ENCODE measurements around the gene OR8B12. TPM values are rescaled to one million over a fixed set of nuclear protein-coding genes. Genes with fewer than 3 reads are reported as not detected.

The OR8B12 gene
- total RNA-seq, 1 donor from 2014 or later: not detected

DNA sequence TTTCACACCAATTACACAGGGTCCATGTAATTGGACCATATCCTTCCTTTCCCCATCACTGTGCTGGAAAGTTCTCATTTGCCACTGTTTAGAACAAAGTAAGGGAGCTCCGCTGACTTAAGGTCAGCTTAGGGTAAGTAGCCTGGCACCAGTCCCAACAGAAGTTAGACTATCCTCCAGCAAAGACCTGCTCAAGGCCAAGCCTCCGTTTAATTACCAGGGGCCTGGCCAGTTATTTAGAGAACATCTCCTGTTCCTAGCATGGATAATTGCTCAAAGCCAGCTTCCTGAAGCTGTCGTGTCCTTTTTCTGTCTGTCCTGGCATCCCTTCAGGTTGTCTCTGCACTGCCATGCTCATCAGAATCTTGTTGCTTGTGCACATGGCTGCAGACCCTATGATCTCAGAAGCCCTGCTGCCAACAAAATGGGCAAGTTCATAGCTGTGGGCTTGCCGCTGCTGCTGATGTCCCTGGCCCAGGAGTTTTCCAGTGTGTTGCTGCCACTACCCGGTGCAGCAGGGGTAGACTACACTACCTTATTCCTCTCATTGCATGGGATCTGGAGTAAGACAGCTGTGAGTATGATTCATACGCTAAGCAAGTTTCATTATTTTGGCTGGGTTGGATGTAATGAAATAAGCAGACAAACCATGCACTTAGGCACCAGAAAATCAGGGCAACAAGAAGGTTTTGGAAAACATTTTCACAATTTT, 34.4 kb upstream of the OR8B12 start:
- no peak overlapping the region for H3K9ac ChIP-seq (ENCODE audit: low read depth in 1 of 3, low read length in 3 of 3)
- H3K4me1 ChIP-seq (ENCODE audit: control insufficient read depth in 3 of 3, insufficient read depth in 3 of 3, low read length in 3 of 3): peaks cover 0 to 6% (median 0%) of the 10 kb centered on the region in 3 donors
- H3K27ac ChIP-seq (ENCODE audit: low read depth, low read length): no peak overlapping the region
- H3K27me3 ChIP-seq (ENCODE audit: control insufficient read depth in 3 of 3, insufficient read depth in 3 of 3, low read length in 3 of 3): no peaks in the 10 kb centered on the region
- H3K4me3 ChIP-seq (ENCODE audit: low read length in 3 of 3): no peak overlapping the region
- peaks cover 0 to 3% (median 0%) of the 10 kb centered on the region in 3 donors for H3K9me3 ChIP-seq (ENCODE audit: control insufficient read depth in 3 of 3, low read length in 3 of 3)
- no peaks in the 10 kb centered on the region for H3K36me3 ChIP-seq (ENCODE audit: control insufficient read depth in 3 of 3, insufficient read depth in 3 of 3, low read length in 3 of 3)

DNA sequence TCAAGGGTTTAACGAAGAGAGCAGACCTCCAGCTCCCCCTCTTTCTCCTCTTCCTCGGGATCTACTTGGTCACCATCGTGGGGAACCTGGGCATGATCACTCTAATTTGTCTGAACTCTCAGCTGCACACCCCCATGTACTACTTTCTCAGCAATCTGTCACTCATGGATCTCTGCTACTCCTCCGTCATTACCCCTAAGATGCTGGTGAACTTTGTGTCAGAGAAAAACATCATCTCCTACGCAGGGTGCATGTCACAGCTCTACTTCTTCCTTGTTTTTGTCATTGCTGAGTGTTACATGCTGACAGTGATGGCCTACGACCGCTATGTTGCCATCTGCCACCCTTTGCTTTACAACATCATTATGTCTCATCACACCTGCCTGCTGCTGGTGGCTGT, 26.7 kb upstream of the OR8B12 start:
- H3K9me3 ChIP-seq (ENCODE audit: control insufficient read depth in 3 of 3, low read length in 3 of 3): peaks cover 0 to 3% (median 0%) of the 10 kb centered on the region in 3 donors
- H3K27ac ChIP-seq (ENCODE audit: low read depth, low read length): no peak overlapping the region
- H3K9ac ChIP-seq (ENCODE audit: low read depth in 1 of 3, low read length in 3 of 3): no peak overlapping the region
- H3K4me1 ChIP-seq (ENCODE audit: control insufficient read depth in 3 of 3, insufficient read depth in 3 of 3, low read length in 3 of 3): no peaks in the 10 kb centered on the region
- peaks cover 0 to 3% (median 0%) of the 10 kb centered on the region in 3 donors for H3K27me3 ChIP-seq (ENCODE audit: control insufficient read depth in 3 of 3, insufficient read depth in 3 of 3, low read length in 3 of 3)
- no peak overlapping the region for H3K4me3 ChIP-seq (ENCODE audit: low read length in 3 of 3)
- H3K36me3 ChIP-seq (ENCODE audit: control insufficient read depth in 3 of 3, insufficient read depth in 3 of 3, low read length in 3 of 3): no peaks in the 10 kb centered on the region

DNA sequence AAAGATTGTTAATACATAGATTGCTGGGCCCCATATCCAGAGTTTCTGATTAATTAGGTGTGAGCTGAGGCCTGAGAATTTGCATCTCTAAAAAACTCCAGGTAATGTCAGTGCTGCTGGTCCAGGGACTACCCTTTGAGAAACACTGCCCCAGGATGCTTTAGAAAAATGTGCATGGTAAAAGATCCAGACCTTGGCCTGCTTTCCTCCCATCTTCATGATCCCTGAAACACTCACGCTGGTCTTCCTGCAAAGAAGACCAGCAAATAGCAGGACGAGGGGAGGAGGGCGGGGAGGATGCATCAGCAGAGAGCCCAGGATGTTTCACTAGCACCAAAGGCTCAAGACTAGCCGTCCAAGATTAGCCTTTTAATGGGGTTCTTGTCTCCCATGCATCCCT, 26.2 kb upstream of the OR8B12 start, which contains the start of gene OR8A1:
TSS of gene OR8A1 (plus strand) at position 301 of the 400 bp plus-strand sequence. CDS start 123 bp downstream, outside the sequence.
- no peak within 1 kb of the TSS for H3K27ac ChIP-seq (ENCODE audit: low read depth, low read length)
- no peak within 1 kb of the TSS for H3K9ac ChIP-seq (ENCODE audit: low read depth in 1 of 3, low read length in 3 of 3)
- H3K9me3 ChIP-seq (ENCODE audit: control insufficient read depth in 3 of 3, low read length in 3 of 3): peaks cover 0 to 3% (median 0%) of the 10 kb centered on the region in 3 donors
- H3K36me3 ChIP-seq (ENCODE audit: control insufficient read depth in 3 of 3, insufficient read depth in 3 of 3, low read length in 3 of 3): no peaks in the 10 kb centered on the region
- H3K4me3 ChIP-seq (ENCODE audit: low read length in 3 of 3): no peak within 1 kb of the TSS
- no peaks in the 10 kb centered on the region for H3K4me1 ChIP-seq (ENCODE audit: control insufficient read depth in 3 of 3, insufficient read depth in 3 of 3, low read length in 3 of 3)
- H3K27me3 ChIP-seq (ENCODE audit: control insufficient read depth in 3 of 3, insufficient read depth in 3 of 3, low read length in 3 of 3): peaks cover 0 to 3% (median 0%) of the 10 kb centered on the region in 3 donors

DNA sequence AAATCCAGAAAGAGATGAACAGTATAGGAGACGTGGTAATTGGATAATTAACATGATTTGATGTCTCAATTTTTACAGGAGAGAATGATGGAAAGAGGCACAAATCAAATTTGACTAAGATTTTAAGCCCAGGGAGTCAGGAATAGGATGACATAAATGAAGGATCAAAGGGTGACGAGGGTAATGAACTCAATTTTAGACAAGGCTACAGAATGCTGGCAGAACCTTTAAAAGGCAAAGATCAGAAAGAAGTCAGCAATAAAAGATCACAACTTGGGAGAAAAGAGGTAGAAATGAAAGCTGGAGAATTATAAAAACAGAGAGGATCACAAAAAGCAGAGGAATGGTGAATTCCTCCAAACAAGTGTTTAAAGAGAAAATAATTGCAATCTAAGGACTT, 13.4 kb upstream of the OR8B12 start:
- H3K9ac ChIP-seq (ENCODE audit: low read depth in 1 of 3, low read length in 3 of 3): no peak overlapping the region
- H3K4me3 ChIP-seq (ENCODE audit: low read length in 3 of 3): no peak overlapping the region
- H3K9me3 ChIP-seq (ENCODE audit: control insufficient read depth in 3 of 3, low read length in 3 of 3): no peaks in the 10 kb centered on the region
- H3K4me1 ChIP-seq (ENCODE audit: control insufficient read depth in 3 of 3, insufficient read depth in 3 of 3, low read length in 3 of 3): no peaks in the 10 kb centered on the region
- H3K27me3 ChIP-seq (ENCODE audit: control insufficient read depth in 3 of 3, insufficient read depth in 3 of 3, low read length in 3 of 3): no peaks in the 10 kb centered on the region
- no peak overlapping the region for H3K27ac ChIP-seq (ENCODE audit: low read depth, low read length)
- H3K36me3 ChIP-seq (ENCODE audit: control insufficient read depth in 3 of 3, insufficient read depth in 3 of 3, low read length in 3 of 3): no peaks in the 10 kb centered on the region

DNA sequence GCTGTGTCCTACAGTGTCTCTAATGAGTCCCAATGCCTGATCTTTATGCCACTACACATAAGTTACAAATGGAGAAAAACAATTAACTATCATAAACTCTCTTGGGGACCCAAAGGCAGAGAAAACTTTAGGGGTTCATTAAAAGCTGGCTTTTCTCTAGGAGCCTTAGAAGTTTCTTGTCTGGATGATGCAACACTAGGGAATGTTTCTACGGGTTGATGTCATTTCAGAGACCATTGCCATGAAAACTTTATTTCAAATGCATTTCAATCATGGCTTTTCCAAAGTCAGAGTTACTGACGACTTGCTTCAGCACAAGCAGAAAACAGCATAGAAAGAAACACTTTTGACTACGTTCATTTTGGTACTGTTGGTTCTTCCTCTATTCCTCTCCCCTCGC, 8.5 kb upstream of the OR8B12 start:
- no peaks in the 10 kb centered on the region for H3K9me3 ChIP-seq (ENCODE audit: control insufficient read depth in 3 of 3, low read length in 3 of 3)
- no peak overlapping the region for H3K4me3 ChIP-seq (ENCODE audit: low read length in 3 of 3)
- no peaks in the 10 kb centered on the region for H3K36me3 ChIP-seq (ENCODE audit: control insufficient read depth in 3 of 3, insufficient read depth in 3 of 3, low read length in 3 of 3)
- no peak overlapping the region for H3K27ac ChIP-seq (ENCODE audit: low read depth, low read length)
- H3K27me3 ChIP-seq (ENCODE audit: control insufficient read depth in 3 of 3, insufficient read depth in 3 of 3, low read length in 3 of 3): no peaks in the 10 kb centered on the region
- no peaks in the 10 kb centered on the region for H3K4me1 ChIP-seq (ENCODE audit: control insufficient read depth in 3 of 3, insufficient read depth in 3 of 3, low read length in 3 of 3)
- H3K9ac ChIP-seq (ENCODE audit: low read depth in 1 of 3, low read length in 3 of 3): no peak overlapping the region

DNA sequence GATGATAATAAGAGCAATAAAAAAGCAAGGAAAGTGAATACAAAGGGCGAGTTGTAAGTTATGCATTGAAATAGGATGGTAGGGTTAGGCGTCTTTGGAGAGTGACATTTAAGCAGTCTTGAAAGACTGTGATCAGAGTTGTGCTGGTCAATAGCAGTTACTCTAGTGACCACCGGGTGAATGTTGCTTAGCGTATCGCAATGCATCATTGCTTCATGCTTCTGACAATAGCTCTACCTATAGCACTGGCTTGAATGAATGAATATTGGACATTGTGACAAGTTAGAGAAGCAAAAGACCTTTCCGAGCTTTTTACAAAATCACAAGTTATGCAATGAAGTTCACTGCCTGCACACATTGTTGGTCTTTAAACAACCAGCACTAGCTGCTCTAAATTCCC, 7.7 kb upstream of the OR8B12 start:
- Histone ChIP-seq H3K4me1 (ENCODE audit: control insufficient read depth in 3 of 3, insufficient read depth in 3 of 3, low read length in 3 of 3) (no peaks in the 10 kb centered on the region), H3K27me3 (ENCODE audit: control insufficient read depth in 3 of 3, insufficient read depth in 3 of 3, low read length in 3 of 3) (no peaks in the 10 kb centered on the region), H3K4me3 (ENCODE audit: low read length in 3 of 3) (no peak overlapping the region), H3K36me3 (ENCODE audit: control insufficient read depth in 3 of 3, insufficient read depth in 3 of 3, low read length in 3 of 3) (no peaks in the 10 kb centered on the region), H3K9ac (ENCODE audit: low read depth in 1 of 3, low read length in 3 of 3) (no peak overlapping the region), H3K9me3 (ENCODE audit: control insufficient read depth in 3 of 3, low read length in 3 of 3) (no peaks in the 10 kb centered on the region), H3K27ac (ENCODE audit: low read depth, low read length) (no peak overlapping the region)

DNA sequence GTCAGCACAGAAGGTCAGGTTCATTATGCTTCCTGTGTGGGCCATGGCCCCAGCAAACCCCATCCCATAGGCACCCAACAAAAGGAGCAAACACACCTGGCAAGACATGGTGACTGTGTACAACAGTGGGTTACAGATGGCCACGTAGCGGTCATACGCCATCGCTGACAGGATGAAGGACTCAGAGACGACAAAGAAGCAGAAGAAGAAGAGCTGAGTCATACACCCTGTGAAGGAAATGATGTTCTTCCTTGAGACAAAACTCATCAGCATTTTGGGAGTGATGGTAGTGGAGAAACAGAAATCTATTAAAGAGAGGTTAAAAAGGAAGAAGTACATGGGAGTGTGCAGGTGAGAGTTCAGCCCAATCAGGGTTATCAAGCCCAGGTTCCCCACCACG, 309 bp downstream of the OR8B12 start:
- no peak overlapping the region for H3K9ac ChIP-seq (ENCODE audit: low read depth in 1 of 3, low read length in 3 of 3)
- no peaks in the 10 kb centered on the region for H3K36me3 ChIP-seq (ENCODE audit: control insufficient read depth in 3 of 3, insufficient read depth in 3 of 3, low read length in 3 of 3)
- H3K4me1 ChIP-seq (ENCODE audit: control insufficient read depth in 3 of 3, insufficient read depth in 3 of 3, low read length in 3 of 3): no peaks in the 10 kb centered on the region
- H3K27ac ChIP-seq (ENCODE audit: low read depth, low read length): no peak overlapping the region
- H3K9me3 ChIP-seq (ENCODE audit: control insufficient read depth in 3 of 3, low read length in 3 of 3): no peaks in the 10 kb centered on the region
- no peak overlapping the region for H3K4me3 ChIP-seq (ENCODE audit: low read length in 3 of 3)
- no peaks in the 10 kb centered on the region for H3K27me3 ChIP-seq (ENCODE audit: control insufficient read depth in 3 of 3, insufficient read depth in 3 of 3, low read length in 3 of 3)

DNA sequence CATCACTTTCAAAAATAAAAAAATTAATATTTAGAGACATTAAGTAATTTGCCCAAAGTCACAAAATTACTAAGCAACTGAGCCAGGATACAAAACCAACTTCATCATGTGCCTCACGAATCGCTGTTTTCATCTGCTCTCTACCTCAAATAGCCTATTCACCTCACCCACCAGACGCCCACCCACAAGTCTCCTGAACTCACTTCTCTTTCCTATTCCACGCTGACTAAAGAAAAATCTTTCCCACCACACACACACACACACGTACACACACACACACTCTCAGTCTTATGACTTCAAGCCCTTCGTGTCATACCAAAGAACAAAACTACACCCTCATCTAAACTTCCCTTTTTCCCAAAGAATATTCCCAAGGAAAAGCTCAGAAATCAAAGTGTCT, 2.2 kb downstream of the OR8B12 start:
- H3K36me3 ChIP-seq (ENCODE audit: control insufficient read depth in 3 of 3, insufficient read depth in 3 of 3, low read length in 3 of 3): no peaks in the 10 kb centered on the region
- H3K4me3 ChIP-seq (ENCODE audit: low read length in 3 of 3): no peak overlapping the region
- peaks cover 0 to 4% (median 0%) of the 10 kb centered on the region in 3 donors for H3K27me3 ChIP-seq (ENCODE audit: control insufficient read depth in 3 of 3, insufficient read depth in 3 of 3, low read length in 3 of 3)
- no peak overlapping the region for H3K9ac ChIP-seq (ENCODE audit: low read depth in 1 of 3, low read length in 3 of 3)
- no peaks in the 10 kb centered on the region for H3K4me1 ChIP-seq (ENCODE audit: control insufficient read depth in 3 of 3, insufficient read depth in 3 of 3, low read length in 3 of 3)
- H3K9me3 ChIP-seq (ENCODE audit: control insufficient read depth in 3 of 3, low read length in 3 of 3): no peaks in the 10 kb centered on the region
- no peak overlapping the region for H3K27ac ChIP-seq (ENCODE audit: low read depth, low read length)

DNA sequence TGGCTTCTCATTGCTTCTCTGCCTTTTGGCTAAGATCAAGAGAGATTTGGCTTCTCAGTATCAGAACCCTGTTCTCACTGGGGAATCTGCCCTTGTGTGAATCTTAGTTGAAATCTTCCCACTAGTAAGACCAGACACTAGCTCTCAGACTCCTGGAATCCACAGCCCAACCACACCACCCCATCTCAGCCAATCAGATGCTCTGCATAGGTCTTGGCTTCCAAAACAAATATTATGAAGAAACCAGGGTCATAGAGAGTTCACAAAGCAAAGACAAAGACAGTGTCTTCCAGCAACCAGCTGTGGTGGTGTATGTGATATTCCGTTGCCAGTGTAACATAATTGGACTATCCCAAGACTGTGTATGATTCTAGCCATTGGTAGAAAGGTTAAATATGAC, 5.4 kb downstream of the OR8B12 start:
- Histone ChIP-seq H3K27me3 (ENCODE audit: control insufficient read depth in 3 of 3, insufficient read depth in 3 of 3, low read length in 3 of 3) (peaks cover 0 to 7% (median 0%) of the 10 kb centered on the region in 3 donors), H3K27ac (ENCODE audit: low read depth, low read length) (no peak overlapping the region)

DNA sequence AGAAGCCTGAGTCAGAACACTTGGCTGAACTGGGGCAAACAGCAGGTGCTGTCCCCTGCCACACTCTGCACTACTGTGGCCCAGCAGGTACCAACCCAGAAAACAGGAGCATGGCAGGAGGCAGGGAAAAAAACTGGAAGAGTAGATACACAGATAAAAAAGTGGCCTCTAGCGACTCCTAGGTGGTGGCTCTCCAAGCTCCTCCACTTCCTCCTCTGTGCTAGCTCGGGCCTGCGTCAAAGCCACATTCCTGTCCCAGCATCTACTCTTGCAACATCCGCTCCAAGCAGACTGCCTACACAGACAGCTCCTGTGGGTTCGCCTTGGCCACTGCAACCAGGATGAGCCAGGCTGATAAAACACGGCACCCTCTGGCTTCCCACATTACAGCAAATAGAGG, 6.9 kb downstream of the OR8B12 start:
- Histone ChIP-seq H3K27ac (ENCODE audit: low read depth, low read length) (no peak overlapping the region), H3K4me1 (ENCODE audit: control insufficient read depth in 3 of 3, insufficient read depth in 3 of 3, low read length in 3 of 3) (no peaks in the 10 kb centered on the region), H3K27me3 (ENCODE audit: control insufficient read depth in 3 of 3, insufficient read depth in 3 of 3, low read length in 3 of 3) (peaks cover 0 to 7% (median 0%) of the 10 kb centered on the region in 3 donors), H3K9me3 (ENCODE audit: control insufficient read depth in 3 of 3, low read length in 3 of 3) (no peaks in the 10 kb centered on the region), H3K9ac (ENCODE audit: low read depth in 1 of 3, low read length in 3 of 3) (no peak overlapping the region), H3K36me3 (ENCODE audit: control insufficient read depth in 3 of 3, insufficient read depth in 3 of 3, low read length in 3 of 3) (no peaks in the 10 kb centered on the region), H3K4me3 (ENCODE audit: low read length in 3 of 3) (no peak overlapping the region)

More for the DNA sequence above, 5.4 kb downstream of the OR8B12 start:
- Histone ChIP-seq H3K4me1 (ENCODE audit: control insufficient read depth in 3 of 3, insufficient read depth in 3 of 3, low read length in 3 of 3) (no peaks in the 10 kb centered on the region), H3K4me3 (ENCODE audit: low read length in 3 of 3) (no peak overlapping the region), H3K36me3 (ENCODE audit: control insufficient read depth in 3 of 3, insufficient read depth in 3 of 3, low read length in 3 of 3) (no peaks in the 10 kb centered on the region), H3K9me3 (ENCODE audit: control insufficient read depth in 3 of 3, low read length in 3 of 3) (no peaks in the 10 kb centered on the region), H3K9ac (ENCODE audit: low read depth in 1 of 3, low read length in 3 of 3) (no peak overlapping the region)
